ENCODE results near the gene MINAR2. TPM values are rescaled to one million over a fixed set of nuclear protein-coding genes. Genes with fewer than 3 reads are reported as not detected.

Gene MINAR2
- total and polyA plus RNA-seq, 2 experiments from 2014 or later, result not detected

DNA sequence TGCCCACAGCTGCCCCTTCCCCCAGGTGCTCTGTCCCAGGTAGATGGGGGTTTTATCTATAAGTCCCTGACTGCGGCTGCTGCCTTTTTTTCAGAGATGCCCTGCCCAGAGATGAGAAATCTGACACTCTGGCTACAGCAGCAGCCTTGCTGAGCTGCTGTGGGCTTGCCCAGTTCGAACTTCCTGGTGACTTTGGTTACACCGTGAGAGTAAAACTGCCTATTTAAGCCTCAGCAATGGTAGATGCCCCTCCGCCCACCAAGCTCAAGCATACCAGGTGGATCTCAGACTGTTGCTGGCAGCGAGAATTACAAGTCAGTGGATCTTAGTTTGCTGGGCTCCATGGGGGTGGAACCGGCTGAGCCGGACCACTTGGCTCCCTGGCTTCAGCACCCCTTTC lies 56.8 kb downstream of the MINAR2 start (continued):
- TF ChIP-seq, protein P1, sequence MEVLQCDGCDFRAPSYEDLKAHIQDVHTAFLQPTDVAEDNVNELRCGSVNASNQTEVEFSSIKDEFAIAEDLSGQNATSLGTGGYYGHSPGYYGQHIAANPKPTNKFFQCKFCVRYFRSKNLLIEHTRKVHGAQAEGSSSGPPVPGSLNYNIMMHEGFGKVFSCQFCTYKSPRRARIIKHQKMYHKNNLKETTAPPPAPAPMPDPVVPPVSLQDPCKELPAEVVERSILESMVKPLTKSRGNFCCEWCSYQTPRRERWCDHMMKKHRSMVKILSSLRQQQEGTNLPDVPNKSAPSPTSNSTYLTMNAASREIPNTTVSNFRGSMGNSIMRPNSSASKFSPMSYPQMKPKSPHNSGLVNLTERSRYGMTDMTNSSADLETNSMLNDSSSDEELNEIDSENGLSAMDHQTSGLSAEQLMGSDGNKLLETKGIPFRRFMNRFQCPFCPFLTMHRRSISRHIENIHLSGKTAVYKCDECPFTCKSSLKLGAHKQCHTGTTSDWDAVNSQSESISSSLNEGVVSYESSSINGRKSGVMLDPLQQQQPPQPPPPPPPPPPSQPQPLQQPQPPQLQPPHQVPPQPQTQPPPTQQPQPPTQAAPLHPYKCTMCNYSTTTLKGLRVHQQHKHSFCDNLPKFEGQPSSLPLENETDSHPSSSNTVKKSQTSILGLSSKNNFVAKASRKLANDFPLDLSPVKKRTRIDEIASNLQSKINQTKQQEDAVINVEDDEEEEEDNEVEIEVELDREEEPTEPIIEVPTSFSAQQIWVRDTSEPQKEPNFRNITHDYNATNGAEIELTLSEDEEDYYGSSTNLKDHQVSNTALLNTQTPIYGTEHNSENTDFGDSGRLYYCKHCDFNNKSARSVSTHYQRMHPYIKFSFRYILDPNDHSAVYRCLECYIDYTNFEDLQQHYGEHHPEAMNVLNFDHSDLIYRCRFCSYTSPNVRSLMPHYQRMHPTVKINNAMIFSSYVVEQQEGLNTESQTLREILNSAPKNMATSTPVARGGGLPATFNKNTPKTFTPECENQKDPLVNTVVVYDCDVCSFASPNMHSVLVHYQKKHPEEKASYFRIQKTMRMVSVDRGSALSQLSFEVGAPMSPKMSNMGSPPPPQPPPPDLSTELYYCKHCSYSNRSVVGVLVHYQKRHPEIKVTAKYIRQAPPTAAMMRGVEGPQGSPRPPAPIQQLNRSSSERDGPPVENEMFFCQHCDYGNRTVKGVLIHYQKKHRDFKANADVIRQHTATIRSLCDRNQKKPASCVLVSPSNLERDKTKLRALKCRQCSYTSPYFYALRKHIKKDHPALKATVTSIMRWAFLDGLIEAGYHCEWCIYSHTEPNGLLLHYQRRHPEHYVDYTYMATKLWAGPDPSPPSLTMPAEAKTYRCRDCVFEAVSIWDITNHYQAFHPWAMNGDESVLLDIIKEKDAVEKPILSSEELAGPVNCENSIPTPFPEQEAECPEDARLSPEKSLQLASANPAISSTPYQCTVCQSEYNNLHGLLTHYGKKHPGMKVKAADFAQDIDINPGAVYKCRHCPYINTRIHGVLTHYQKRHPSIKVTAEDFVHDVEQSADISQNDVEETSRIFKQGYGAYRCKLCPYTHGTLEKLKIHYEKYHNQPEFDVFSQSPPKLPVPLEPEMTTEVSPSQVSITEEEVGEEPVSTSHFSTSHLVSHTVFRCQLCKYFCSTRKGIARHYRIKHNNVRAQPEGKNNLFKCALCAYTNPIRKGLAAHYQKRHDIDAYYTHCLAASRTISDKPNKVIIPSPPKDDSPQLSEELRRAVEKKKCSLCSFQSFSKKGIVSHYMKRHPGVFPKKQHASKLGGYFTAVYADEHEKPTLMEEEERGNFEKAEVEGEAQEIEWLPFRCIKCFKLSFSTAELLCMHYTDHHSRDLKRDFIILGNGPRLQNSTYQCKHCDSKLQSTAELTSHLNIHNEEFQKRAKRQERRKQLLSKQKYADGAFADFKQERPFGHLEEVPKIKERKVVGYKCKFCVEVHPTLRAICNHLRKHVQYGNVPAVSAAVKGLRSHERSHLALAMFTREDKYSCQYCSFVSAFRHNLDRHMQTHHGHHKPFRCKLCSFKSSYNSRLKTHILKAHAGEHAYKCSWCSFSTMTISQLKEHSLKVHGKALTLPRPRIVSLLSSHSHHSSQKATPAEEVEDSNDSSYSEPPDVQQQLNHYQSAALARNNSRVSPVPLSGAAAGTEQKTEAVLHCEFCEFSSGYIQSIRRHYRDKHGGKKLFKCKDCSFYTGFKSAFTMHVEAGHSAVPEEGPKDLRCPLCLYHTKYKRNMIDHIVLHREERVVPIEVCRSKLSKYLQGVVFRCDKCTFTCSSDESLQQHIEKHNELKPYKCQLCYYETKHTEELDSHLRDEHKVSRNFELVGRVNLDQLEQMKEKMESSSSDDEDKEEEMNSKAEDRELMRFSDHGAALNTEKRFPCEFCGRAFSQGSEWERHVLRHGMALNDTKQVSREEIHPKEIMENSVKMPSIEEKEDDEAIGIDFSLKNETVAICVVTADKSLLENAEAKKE (CRISPR knock-in tag; IDR thresholded peaks at IDR 0.05), result no peak
- TF ChIP-seq ZNF331 (CRISPR knock-in tag; IDR thresholded peaks at IDR 0.05; ENCODE audit: low read depth) (no peak), EZH2phosphoT487 (IDR thresholded peaks at IDR 0.05; ENCODE audit: unreplicated experiment) (no peak), CREB1 (CRISPR knock-in tag; IDR thresholded peaks at IDR 0.05; ENCODE audit: low read depth) (no peak), EZH2 (IDR thresholded peaks at IDR 0.05; ENCODE audit: low read depth, unreplicated experiment) (no peak), STAT1 (IDR thresholded peaks at IDR 0.05; ENCODE audit: unreplicated experiment) (no peak)
- TF ChIP-seq, protein P2, sequence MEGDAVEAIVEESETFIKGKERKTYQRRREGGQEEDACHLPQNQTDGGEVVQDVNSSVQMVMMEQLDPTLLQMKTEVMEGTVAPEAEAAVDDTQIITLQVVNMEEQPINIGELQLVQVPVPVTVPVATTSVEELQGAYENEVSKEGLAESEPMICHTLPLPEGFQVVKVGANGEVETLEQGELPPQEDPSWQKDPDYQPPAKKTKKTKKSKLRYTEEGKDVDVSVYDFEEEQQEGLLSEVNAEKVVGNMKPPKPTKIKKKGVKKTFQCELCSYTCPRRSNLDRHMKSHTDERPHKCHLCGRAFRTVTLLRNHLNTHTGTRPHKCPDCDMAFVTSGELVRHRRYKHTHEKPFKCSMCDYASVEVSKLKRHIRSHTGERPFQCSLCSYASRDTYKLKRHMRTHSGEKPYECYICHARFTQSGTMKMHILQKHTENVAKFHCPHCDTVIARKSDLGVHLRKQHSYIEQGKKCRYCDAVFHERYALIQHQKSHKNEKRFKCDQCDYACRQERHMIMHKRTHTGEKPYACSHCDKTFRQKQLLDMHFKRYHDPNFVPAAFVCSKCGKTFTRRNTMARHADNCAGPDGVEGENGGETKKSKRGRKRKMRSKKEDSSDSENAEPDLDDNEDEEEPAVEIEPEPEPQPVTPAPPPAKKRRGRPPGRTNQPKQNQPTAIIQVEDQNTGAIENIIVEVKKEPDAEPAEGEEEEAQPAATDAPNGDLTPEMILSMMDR (conservative IDR thresholded peaks at IDR 0.05; ENCODE audit: low read depth in 2 of 2), result no peak
- TF ChIP-seq, protein P3, sequence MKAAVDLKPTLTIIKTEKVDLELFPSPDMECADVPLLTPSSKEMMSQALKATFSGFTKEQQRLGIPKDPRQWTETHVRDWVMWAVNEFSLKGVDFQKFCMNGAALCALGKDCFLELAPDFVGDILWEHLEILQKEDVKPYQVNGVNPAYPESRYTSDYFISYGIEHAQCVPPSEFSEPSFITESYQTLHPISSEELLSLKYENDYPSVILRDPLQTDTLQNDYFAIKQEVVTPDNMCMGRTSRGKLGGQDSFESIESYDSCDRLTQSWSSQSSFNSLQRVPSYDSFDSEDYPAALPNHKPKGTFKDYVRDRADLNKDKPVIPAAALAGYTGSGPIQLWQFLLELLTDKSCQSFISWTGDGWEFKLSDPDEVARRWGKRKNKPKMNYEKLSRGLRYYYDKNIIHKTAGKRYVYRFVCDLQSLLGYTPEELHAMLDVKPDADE (IDR thresholded peaks at IDR 0.05), result no peak

Data from GM23338 (cell line).